NOMO-1 treated with dmso at 0.1 percent for 144 hours (cell line): Measurements from ENCODE around the gene HHAT.

ENCODE experiments used
- DNase-seq: peaks from one replicate; lab custom pipeline; 2025; ENCODE audit not compliant: unreplicated experiment; lab: John Stamatoyannopoulos, UW

HHAT gene

GRCh38 chr1:210437111-210437510 lies 108.4 kb downstream of the HHAT start:
- DNase-seq: no peak

- DNase-seq: no peak
Observed at GRCh38 chr1:210437781-210438180, 109.1 kb downstream of the HHAT start.

- DNase-seq: no peak
Observed at GRCh38 chr1:210438928-210439841, 110.5 kb downstream of the HHAT start.

- no peak for DNase-seq
Observed at GRCh38 chr1:210440081-210440480, 111.4 kb downstream of the HHAT start.

- no peak for DNase-seq
Observed at GRCh38 chr1:210441028-210441427, 112.3 kb downstream of the HHAT start.

- no peak for DNase-seq
Observed at GRCh38 chr1:210445485-210445884, 116.8 kb downstream of the HHAT start.

- no peak for DNase-seq
Observed at GRCh38 chr1:210445931-210446330, 117.2 kb downstream of the HHAT start.

- no peak for DNase-seq
Observed at GRCh38 chr1:210446479-210446878, 117.8 kb downstream of the HHAT start.

- no peak for DNase-seq
Observed at GRCh38 chr1:210447456-210448057, 118.9 kb downstream of the HHAT start.

- DNase-seq: no peak
Observed at GRCh38 chr1:210448297-210448892, 119.7 kb downstream of the HHAT start.

GRCh38 chr1:210455840-210456603 lies 127.3 kb downstream of the HHAT start:
- no peak for DNase-seq

- no peak for DNase-seq
Observed at GRCh38 chr1:210456731-210457255, 128.1 kb downstream of the HHAT start.

- no peak for DNase-seq
Observed at GRCh38 chr1:210457568-210457967, 128.9 kb downstream of the HHAT start.

- DNase-seq: no peak
Observed at GRCh38 chr1:210464519-210465039, 135.9 kb downstream of the HHAT start.

- DNase-seq: no peak
Observed at GRCh38 chr1:210465150-210465549, 136.4 kb downstream of the HHAT start.

- DNase-seq: no peak
Observed at GRCh38 chr1:210467440-210468043, 138.8 kb downstream of the HHAT start.

- no peak for DNase-seq
Observed at GRCh38 chr1:210469441-210469840, 140.7 kb downstream of the HHAT start.

- no peak for DNase-seq
Observed at GRCh38 chr1:210475321-210475720, 146.6 kb downstream of the HHAT start.

GRCh38 chr1:210475806-210476205 lies 147.1 kb downstream of the HHAT start:
- no peak for DNase-seq

- no peak for DNase-seq
Observed at GRCh38 chr1:210476730-210477129, 148.0 kb downstream of the HHAT start.
